Fibroblast of lung (primary cell): ENCODE measurements around the gene ABL1.

Experiments
- CTCF ChIP-seq, 2 donors: IDR thresholded peaks in 1 of 2; conservative IDR thresholded peaks in 1 of 2; 1 replicate in 1 of 2; 2 replicates in 1 of 2; pipeline ENCODE4 v1.5.1; 2011 to 2012; ENCODE audit warnings: low read length in 2 of 2, control low read depth in 1 of 2, inconsistent platforms in 1 of 2, low read depth in 1 of 2, mild to moderate bottlenecking in 1 of 2
- EZH2 ChIP-seq: IDR thresholded peaks from 2 replicates; pipeline ENCODE4 v1.5.1; 2012; ENCODE audit warnings: low read length, control low read depth, mild to moderate bottlenecking; ENCODE audit errors: missing control alignments

DNA sequence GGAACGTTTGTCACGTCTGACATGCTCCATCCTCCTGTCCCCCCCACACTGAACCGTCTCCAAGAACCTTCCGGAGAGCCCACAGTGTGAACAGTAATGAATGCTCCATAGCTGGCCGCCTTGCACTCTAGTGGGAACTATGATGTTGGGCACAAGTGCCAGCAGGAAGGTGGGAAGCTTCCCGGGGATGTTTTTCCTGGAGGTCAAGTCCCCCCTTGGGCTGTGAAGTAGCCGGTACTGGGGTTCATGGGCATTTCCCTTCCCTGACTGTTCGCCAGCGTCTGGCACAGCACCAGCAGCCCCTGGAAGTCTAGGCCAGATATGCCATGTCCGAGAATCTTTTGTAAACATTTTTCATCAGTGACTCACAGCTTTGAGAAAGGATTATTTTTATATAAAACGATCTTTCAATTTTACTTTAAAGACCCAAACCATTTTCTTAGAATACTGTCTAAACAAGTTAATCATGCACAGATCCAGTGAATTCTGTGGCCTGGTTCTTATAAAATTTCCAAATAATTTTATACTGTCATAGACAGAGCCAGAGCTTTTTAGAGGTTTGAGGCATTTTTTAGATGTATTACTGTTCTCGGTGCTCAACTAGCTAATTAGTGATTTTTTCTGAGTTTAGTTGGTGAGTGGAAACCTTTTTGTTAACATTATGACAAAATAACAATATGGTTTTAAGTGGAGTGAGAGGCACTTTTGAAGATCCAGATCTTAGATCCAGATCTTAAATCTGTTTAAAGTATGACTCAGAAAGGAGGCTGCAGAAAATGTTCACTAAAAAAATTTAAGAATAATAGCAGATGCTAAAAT lies 11.6 kb downstream of the ABL1 start:
- no peak for TF ChIP-seq CTCF (conservative IDR thresholded peaks at IDR 0.05 in 1 of 2, IDR thresholded peaks at IDR 0.05 in 1 of 2; ENCODE audit: low read depth in 1 of 2, low read length in 2 of 2)
- no peak for TF ChIP-seq EZH2
